Right hindlimb (tissue), 1 donor: ENCODE measurements around the gene SP6.
A peak's percentile ranks its signal among the peaks of the same experiment; 100 is the strongest.

Experiments
- DNase-seq: peaks from one replicate; pipeline ENCODE4 v3.0.0-alpha.2; 2018

The SP6 gene

GRCh38 chr17:47850692-47851573 is at the start of gene SP6:
SP6 (minus strand) TSS chr17:47851163; CDS start chr17:47848429, 2,734 bp downstream.
- no peak for DNase-seq

- DNase-seq: no peak
Observed at GRCh38 chr17:47899643-47900042, 48.7 kb upstream of the SP6 start.

- no peak for DNase-seq
Observed at GRCh38 chr17:47898241-47898640, 47.3 kb upstream of the SP6 start.

- no peak for DNase-seq
Observed at GRCh38 chr17:47897561-47897960, 46.6 kb upstream of the SP6 start.

- no peak for DNase-seq
Observed at GRCh38 chr17:47896672-47897490, 45.9 kb upstream of the SP6 start.

GRCh38 chr17:47895856-47896671 is 45.1 kb upstream of the SP6 start, which contains the start of gene SP2:
SP2 (plus strand) TSS chr17:47896236; CDS start chr17:47896287, 51 bp downstream.
- peak; percentile 100 for DNase-seq

DNA sequence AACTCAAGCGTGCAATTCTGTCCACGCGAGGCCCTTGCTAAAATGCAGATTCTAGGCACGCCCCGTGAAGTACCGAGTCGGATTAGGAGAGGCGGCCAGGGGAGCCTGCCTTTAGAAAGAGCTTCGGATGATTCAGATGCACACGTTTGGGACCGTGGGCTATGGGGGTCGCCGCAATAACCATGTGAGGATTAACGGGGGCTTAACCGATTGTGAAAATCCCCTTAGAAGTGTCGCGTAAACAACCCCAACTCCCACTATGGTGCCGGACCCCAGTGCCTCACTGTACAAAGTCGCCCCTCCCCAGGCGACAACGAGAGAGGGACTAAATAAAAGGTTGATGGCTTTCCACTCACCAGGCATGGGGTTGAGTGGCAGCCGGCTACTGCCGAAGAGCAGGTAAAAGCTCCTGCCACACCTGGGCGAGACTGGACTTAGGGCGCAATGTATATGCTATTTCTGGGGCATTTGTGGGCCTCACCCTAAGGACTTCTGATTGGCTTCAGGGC is 44.4 kb upstream of the SP6 start:
- DNase-seq: no peak

DNA sequence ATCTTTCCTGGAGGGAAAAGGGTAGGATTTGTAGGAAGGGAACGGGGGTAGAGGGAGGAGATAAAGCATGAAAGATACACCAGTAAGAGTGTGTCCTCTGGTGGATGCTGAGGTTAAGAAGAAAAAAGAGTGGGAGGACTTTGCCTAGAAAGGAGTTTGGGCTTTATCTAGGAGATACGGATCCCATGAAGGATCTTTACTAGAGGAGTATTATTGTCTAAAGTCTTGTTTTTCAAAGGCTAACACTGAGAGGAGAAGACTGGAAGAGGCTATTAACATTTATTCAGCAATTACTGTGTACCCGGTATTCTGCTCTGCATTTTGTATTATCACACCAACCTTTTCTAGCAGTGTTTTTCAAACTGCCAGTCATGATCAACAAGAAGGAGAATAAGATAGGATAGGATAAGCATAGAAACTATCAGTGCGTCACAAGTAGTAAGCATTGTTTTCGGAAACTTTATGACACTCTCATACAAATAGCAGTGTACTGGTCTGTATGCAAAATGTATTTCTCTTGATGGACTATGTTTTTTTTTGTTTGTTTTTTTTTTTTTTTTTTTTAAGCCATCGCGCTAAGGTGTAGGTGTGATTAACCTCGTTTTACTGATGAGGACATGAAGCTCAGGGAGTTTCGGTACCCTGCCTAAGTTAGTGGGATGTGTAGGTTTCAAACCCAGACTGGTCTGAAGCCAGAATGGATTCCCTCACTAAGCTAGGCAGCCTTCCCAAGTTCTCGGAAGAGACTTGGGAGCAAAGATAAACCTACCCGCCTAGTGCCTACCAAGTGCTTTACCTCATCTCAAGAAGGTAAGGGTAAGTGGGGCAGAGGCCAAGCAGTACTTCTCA is 43.8 kb upstream of the SP6 start:
- no peak for DNase-seq

DNA sequence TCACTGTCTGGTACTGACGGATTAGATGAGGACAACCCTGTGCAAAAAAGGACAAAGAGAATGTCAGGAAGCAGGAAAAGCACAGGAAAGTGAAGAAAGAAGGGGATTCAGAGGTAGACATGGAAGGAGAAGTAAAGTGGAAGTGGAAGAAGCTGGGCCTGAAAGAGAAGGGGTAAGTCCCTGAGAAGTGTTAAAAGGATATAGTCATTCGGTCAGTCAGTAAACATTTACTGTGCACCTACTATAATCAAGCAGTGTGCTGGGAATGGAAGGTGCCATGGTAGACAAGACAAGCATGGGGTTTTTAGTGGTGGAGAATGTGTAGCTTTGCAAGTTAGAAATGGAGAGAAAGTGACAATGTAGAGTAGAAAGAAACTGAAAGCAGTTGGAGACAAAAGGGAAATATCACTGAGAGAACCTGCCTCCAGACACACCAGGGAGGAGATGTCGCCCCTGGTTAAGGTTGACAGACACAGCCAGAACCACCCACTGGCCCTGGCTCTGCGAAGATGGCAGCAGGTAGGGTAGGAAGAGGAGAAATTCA is 40.7 kb upstream of the SP6 start:
- DNase-seq: no peak

GRCh38 chr17:47889734-47890529 is 39.0 kb upstream of the SP6 start:
- DNase-seq: peak; percentile 83

- no peak for DNase-seq
Observed at GRCh38 chr17:47888293-47888692, 37.3 kb upstream of the SP6 start.

- no peak for DNase-seq
Observed at GRCh38 chr17:47884905-47885730, 34.2 kb upstream of the SP6 start.

- DNase-seq: no peak
Observed at GRCh38 chr17:47884427-47884740, 33.4 kb upstream of the SP6 start.

DNA sequence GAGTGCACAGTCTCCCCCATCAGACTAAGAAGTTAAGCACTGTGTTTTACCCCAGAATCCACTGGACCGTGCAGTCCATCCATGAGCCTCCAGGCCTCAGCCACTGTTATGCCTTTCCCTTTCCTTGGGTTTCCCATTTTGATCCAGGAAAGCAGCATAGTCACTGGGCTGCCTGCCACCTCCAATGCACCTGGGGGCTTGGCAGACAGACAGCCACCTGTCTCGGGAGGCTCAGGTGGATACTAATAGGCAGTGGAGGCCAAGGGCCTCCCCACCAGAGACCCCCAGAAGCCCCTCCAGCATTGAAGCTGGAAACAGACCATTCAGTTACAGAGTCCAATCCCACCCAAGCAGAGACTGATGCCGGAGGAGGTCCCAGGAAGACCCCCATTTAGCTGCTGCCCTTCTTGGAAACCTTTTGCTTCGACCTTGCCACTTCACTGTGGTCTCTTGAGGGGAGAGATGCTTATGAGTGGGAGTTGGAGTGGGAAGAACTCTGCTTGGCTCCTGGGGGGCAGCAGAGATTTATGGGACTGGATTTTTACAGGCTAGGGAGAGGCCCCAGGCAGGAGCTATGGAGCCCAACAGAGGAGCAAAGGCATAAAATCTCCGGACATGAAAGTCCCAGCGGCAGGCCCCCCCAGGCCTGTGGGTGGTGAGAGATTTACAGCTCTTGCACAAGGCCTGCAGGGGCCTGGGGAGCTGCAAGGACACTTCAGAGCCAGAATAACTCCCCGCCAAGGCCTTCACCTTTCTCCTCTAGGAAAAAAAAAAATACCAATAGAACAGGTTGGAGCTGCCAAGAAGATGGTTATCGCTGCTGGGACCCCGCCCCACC is 32.8 kb upstream of the SP6 start:
- no peak for DNase-seq

- no peak for DNase-seq
Observed at GRCh38 chr17:47882695-47883588, 32.0 kb upstream of the SP6 start.

DNA sequence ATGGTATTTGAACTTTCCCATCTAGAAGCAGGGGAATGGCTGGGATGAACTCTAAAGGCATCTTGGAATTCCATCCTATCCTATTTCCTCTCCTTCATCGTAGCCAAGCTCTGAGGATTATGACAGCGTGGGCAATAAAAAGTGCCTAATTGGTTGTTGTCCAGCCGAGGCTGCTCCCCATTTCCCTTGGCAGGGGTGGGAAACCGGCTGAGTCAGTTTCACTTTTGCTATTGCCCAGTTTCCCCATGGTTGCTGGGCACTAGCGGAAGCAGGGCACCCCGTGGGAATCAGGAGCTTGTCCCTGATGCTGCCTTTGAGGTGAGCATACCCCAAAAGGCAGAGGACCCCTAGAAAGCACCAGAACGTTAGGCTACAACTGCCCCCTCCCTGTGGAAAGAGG is 31.3 kb upstream of the SP6 start:
- no peak for DNase-seq

- DNase-seq: no peak
Observed at GRCh38 chr17:47879776-47880454, 29.0 kb upstream of the SP6 start.
